HG02943 (cell line): ENCODE measurements around the gene KRTAP12-3.

Source experiments
- ATAC-seq: cut with Tn5 transposase; IDR thresholded peaks from one replicate; pipeline ENCODE4 v1.9.1; 2021; ENCODE audit warnings: mild to moderate bottlenecking, low read depth, moderate library complexity; ENCODE audit not compliant: unreplicated experiment

The KRTAP12-3 gene

GRCh38 chr21:44700101-44701022, 42.6 kb downstream of the KRTAP12-3 start:
- no peak for ATAC-seq

DNA sequence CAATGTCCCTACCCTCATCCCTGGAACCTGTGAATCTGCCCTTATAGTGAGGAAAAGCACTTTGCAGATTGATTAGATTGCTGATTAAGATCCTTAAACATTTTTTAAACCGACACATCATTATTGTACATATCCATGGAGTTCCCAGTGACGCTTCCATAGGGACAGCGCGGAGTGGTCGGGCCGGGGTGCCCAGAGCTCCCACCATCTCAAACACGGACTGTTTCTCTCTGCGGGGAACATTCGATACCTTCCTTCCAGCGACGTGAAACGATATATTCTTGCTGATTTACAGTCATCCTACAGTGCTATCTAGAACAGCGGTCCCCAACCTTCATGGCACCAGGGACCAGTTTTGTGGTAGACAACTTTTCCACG, 43.3 kb downstream of the KRTAP12-3 start:
- no peak for ATAC-seq

- no peak for ATAC-seq
Measured at GRCh38 chr21:44701541-44701940, 43.8 kb downstream of the KRTAP12-3 start.

DNA sequence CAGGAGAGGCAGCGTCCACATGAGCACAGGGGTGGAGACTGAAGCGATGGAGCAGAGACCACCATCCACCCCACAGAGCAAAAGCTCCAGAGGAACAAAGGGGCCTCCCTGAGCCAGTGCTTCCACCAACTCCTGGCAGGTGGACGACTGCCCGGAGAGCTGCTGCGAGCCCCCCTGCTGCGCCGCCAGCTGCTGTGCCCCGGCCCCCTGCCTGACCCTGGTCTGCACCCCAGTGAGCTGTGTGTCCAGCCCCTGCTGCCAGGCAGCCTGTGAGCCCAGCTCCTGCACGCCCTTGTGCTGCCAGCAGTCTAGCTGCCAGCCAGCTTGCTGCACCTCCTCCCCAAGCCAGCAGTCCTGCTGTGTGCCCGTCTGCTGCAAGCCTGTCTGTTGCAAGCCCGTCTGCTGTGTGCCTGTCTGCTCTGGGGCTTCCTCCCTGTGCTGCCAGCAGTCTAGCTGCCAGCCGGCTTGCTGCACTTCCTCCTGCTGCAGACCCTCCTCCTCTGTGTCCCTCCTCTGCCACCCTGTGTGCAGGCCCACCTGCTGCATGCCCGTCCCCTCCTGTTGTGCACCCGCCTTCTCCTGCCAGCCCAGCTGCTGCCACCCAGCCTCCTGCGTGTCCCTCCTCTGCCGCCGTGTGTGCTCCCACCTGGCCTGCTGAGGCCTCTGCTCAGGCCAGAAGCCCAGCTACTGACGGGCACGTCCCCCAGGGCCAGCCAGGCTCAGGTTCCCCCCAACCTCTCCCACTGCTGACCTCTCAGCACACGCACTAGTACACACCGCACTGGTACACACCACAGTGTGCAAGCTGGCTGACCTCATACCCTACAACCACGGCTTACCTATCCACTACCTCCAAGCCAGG, 44.6 kb downstream of the KRTAP12-3 start:
- no peak for ATAC-seq

DNA sequence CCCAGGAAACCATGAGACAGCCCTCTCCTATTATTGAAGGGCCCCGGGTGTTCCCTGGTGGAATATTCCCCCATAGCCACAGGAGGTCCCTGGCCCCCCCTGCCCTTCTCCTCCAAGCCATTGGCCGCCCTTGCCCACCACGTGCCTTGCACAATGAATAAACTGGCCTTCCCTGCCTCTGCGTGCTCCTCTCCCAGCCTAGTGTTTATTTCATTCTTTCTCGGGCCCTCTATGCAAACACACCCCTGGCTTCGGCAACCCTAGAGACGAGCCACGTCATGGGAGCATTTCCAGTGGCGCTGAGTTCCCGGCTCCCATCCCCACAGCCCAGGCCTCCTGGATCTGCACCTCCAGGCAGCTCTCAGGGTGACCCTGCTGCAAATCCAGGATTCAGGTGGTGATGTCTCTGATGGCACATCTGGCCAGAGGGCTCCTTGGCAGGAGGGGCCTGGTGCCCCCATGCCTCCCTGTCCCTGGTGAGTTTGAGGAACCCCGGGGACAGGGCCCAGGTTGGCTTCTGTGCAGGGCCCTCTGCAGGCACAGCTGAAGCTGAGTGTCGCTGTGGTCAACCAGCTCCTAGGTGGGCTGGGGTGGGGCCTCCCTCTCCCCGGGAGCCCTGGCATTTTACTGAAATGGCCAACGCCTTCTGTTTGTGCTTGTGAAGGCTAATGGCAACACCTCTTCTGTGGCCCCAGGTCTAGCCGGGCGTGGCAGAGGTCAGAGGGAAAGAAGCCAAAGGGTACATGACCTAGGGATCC, 45.4 kb downstream of the KRTAP12-3 start:
- ATAC-seq: no peak

DNA sequence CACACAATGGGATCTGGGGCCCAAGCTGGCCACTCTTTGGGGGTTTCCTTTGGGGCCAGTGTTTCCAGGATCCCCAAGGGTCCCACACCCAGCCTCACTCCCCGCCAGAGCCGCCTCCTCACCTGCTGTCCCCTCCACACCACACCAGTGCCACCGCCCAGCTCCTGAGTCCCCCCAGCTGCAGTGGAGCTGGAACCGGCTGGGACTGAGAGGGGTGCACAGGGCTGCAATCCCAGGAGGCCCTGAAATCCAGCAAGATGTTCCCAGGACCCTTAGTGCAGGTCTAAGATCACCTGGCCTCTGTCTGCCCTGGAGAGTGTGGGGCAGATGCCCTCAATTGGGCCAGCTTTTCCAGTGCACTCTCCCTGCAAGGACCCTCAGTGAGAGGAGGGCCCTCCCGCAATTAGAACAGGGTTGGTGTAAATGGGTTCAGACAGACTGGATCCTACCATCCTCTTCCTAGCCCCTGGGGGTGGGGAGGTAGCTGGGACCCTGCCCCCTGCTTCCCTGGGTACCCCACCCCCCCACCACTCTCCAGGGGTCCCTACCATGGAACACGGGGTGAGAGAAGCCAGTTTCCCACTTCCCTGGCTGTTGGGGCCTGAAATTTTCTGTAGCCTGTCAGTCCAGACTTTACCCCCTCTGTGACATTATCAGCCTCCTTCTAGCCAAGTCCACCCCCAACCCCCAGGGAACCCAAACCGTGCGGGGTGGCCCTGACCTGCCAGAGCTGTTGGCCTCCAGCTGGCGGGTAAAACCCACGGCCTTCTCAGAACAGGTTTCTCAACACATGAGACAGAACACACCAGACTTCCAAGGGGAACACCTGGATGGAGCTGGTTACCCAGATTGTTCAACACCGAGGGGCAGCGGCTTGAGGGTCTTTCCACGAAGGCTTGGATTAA, 46.3 kb downstream of the KRTAP12-3 start:
- no peak for ATAC-seq

DNA sequence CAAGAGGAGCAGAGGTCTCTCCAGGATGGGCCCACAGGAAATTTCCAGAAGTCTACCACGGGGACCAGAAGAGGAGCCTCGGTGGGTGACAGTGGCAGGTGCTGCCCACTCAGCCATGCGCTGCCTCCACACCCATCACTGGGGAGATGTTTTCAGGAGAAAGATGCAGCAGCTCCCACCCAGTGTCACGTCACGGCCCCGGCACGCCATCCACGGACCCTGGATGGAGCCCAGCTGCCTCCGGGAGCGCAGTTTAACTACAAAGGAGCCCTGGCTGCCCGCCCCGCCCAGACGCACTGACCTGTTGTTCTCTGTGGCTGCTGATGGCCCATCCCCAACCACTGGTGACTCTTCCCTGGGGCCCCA, 46.9 kb downstream of the KRTAP12-3 start:
- no peak for ATAC-seq

- ATAC-seq: no peak
Measured at GRCh38 chr21:44706026-44706705, 48.4 kb downstream of the KRTAP12-3 start.

DNA sequence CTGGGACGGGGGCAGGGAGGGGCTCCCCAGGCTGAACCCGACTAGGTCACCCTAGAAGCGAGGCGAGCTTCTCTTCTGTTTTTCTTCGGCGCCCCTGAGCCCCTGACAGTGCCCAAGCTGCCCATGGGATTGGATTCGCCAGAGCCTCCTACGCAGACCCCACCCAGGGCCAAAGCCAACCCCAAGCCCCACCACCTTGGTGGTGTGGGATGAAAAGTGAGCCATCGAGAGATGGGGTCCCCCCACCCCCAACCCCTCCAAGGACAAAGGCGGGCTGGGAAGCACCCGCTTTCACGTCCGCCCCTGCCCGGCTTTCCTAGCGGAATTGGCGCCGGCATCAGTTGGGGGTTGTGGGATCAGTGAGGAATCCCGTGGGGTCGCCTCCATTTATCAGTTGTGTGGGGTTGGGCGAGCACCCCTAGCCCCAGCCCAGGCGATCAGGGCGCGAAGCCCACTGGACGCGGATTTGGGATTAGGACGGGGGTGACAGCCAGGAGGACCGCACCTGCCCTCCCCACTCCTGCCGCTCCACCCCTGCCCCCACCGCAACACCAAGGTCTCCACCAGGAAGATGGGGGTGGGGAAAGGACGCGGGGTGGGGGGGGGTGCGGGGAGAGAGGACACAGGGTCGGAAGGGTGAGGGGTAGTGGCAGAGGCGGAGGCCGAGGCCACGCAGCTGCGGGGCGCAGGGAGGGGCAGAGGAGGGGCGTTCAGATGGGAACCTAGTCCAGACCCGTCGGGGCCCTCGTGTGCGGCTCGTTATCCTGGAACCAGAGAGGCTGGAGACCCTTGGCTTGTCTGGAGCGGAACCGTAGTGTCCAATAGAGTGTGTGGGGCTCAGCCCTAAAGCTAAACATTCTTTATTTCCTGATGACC, 49.2 kb downstream of the KRTAP12-3 start:
- ATAC-seq: no peak
